ENCODE measurements around the gene SCRN2. TPM values are rescaled to one million over a fixed set of nuclear protein-coding genes. Genes with fewer than 3 reads are reported as not detected.

Gene SCRN2
- total and polyA plus RNA-seq, 2 donors: 27.4 to 41.0 TPM

- WGBS: under 1% methylated on average over 42 of the region's 42 CpGs
- DNase-seq (ENCODE audit: extremely low spot score): peak; percentile 91
- Histone ChIP-seq H3K4me3 (ENCODE audit: low read depth, low read length) (peak within 1 kb of the TSS; percentile 51), H3K4me1 (ENCODE audit: insufficient read depth) (no peaks in the 10 kb centered on the region), H3K36me3 (ENCODE audit: insufficient read depth) (peaks cover 8% of the 10 kb centered on the region), H3K27ac (ENCODE audit: low read depth) (peak within 1 kb of the TSS; percentile 43)
Measured at GRCh38 chr17:47831003-47831933, 9.8 kb downstream of the SCRN2 start, which contains the start of the genes LRRC46 and MRPL10. LRRC46 (plus strand) TSS chr17:47831670; CDS start chr17:47831990, 320 bp downstream. MRPL10 (minus strand) TSS chr17:47831541; CDS start chr17:47831511, 30 bp downstream.

DNA sequence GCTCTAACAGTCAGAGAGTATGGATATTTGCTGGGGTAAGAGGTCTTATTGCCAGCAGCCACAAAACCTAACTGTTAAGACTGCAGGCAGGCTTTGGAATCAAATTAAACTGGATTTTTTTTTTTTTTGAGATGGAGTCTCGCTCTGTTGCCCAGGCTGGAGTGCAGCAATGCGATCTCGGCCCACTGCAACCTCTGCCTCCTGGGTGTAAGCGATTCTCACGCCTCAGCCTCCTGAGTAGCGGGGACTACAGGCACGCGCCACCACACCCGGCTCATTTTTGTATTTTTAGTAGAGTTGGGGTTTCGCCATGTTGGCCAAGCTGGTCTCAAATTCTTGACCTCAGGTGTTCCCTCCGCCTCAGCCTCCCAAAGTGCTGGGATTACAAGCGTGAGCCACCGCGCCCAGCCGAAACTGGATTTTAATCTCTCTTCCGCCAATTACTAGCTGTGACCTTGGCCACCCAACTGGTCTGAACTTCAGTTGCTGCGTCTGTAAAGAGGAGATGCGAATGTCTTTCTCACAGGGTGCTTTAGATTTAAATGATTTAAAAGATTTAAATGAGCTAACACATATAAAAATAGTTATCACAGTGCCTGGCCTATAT is 10.6 kb downstream of the SCRN2 start:
- Histone ChIP-seq H3K36me3 (ENCODE audit: insufficient read depth) (peaks cover 8% of the 10 kb centered on the region), H3K27ac (ENCODE audit: low read depth) (peak overlapping the region; percentile 43), H3K4me3 (ENCODE audit: low read depth, low read length) (peak overlapping the region; percentile 51), H3K4me1 (ENCODE audit: insufficient read depth) (no peaks in the 10 kb centered on the region)
- 67% methylated on average over 18 of the region's 18 CpGs for WGBS
- DNase-seq (ENCODE audit: extremely low spot score): no peak

- Histone ChIP-seq H3K27ac (ENCODE audit: low read depth) (no peak overlapping the region), H3K36me3 (ENCODE audit: insufficient read depth) (peaks cover 8% of the 10 kb centered on the region), H3K4me3 (ENCODE audit: low read depth, low read length) (no peak overlapping the region), H3K4me1 (ENCODE audit: insufficient read depth) (no peaks in the 10 kb centered on the region)
- no peak for DNase-seq (ENCODE audit: extremely low spot score)
- 86% methylated on average over 3 of the region's 3 CpGs for WGBS
Measured at GRCh38 chr17:47829870-47830269, 11.2 kb downstream of the SCRN2 start.

DNA sequence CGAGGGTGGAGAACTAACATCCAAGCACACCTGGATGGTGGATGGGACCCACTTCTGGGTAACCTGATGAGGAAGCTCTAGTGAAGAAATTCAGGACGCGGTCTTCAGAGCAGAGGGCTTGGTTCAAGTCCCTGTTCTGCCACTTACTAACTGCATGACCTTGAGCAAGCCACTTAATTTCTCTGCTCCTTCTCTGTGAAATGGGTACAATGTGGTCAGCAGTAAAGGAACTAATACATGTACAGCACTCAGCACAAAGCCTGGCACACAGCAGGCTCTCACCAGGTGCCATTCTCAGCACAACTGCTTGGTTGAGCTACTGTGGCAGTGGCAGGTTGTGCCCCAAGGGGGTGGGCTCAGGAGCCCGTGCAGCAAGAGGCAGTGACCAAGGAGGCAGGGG is 17.6 kb downstream of the SCRN2 start:
- H3K4me1 ChIP-seq (ENCODE audit: insufficient read depth): no peaks in the 10 kb centered on the region
- DNase-seq (ENCODE audit: extremely low spot score): no peak
- peaks cover 10% of the 10 kb centered on the region for H3K36me3 ChIP-seq (ENCODE audit: insufficient read depth)
- 89% methylated on average over 4 of the region's 4 CpGs for WGBS
- H3K4me3 ChIP-seq (ENCODE audit: low read depth, low read length): no peak overlapping the region
- H3K27ac ChIP-seq (ENCODE audit: low read depth): no peak overlapping the region

- whole genome bisulfite sequencing: 91% methylated on average over 4 of the region's 4 CpGs
- DNase-seq (ENCODE audit: extremely low spot score): no peak
- Histone ChIP-seq H3K36me3 (ENCODE audit: insufficient read depth) (peaks cover 10% of the 10 kb centered on the region), H3K27ac (ENCODE audit: low read depth) (no peak overlapping the region), H3K4me3 (ENCODE audit: low read depth, low read length) (no peak overlapping the region), H3K4me1 (ENCODE audit: insufficient read depth) (no peaks in the 10 kb centered on the region)
Measured at GRCh38 chr17:47822785-47823184, 18.3 kb downstream of the SCRN2 start.

DNA sequence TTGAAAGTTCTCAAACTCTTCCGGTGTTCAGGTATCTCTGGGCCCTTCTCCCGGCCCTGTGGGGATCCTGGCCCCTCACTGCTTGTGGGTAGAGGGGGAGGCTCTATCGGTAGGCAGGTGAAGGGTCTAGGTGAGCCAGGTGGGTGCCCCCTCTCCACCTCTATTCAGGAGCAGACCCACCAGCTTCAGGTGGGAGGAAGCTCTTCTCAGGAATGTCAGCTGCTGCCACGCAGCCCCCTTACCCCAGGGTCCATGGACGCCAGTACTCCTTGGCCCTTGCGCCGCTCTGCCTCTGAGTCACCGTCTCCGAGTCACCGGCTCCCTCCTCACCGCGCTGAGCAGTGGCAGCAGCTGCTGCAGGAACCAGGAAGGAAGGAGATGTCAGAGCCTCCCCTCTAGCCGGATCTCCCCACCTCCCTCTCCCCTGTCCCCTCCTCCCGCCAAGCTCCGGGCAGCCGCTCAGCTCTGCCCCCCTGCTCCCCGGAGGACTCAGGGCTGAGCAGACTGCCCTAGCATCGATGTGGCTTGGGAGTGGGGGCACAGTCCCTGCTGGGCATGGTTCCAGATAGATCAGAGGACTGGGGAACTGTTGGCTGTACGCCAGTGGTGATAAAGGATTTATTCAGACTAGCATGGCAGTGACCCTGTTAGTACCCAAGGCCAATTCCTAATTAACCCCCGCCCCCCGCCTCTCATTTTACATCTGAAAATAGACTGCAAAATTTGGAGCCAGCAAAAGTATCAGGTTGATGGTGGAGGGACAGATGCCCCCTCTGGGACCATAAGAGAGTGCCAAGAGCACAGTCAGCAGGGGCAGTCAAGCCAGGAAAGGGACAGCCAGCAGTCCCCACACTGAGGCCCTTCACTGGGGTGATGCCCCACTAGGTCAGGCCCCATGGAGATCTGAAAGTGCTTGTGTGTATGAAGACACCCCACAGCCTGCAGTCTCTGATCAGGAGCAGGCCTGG is 19.4 kb downstream of the SCRN2 start, which contains the start of gene OSBPL7:
TSS of gene OSBPL7 (minus strand) at position 371 of the 968 bp plus-strand sequence. CDS start 1,516 bp downstream, outside the sequence.
- no peaks in the 10 kb centered on the region for H3K4me1 ChIP-seq (ENCODE audit: insufficient read depth)
- H3K27ac ChIP-seq (ENCODE audit: low read depth): peak within 1 kb of the TSS; percentile 43
- peak; percentile 69 for DNase-seq (ENCODE audit: extremely low spot score)
- H3K36me3 ChIP-seq (ENCODE audit: insufficient read depth): peaks cover 5% of the 10 kb centered on the region
- 5% methylated on average over 21 of the region's 21 CpGs for WGBS
- peak within 1 kb of the TSS; percentile 58 for H3K4me3 ChIP-seq (ENCODE audit: low read depth, low read length)

GRCh38 chr17:47821031-47821423 is 20.0 kb downstream of the SCRN2 start:
- Histone ChIP-seq H3K27ac (ENCODE audit: low read depth) (peak overlapping the region; percentile 43), H3K4me1 (ENCODE audit: insufficient read depth) (no peaks in the 10 kb centered on the region), H3K36me3 (ENCODE audit: insufficient read depth) (peaks cover 2% of the 10 kb centered on the region), H3K4me3 (ENCODE audit: low read depth, low read length) (peak overlapping the region; percentile 58)
- no peak for DNase-seq (ENCODE audit: extremely low spot score)
- WGBS: 9% methylated on average over 4 of the region's 4 CpGs

DNA sequence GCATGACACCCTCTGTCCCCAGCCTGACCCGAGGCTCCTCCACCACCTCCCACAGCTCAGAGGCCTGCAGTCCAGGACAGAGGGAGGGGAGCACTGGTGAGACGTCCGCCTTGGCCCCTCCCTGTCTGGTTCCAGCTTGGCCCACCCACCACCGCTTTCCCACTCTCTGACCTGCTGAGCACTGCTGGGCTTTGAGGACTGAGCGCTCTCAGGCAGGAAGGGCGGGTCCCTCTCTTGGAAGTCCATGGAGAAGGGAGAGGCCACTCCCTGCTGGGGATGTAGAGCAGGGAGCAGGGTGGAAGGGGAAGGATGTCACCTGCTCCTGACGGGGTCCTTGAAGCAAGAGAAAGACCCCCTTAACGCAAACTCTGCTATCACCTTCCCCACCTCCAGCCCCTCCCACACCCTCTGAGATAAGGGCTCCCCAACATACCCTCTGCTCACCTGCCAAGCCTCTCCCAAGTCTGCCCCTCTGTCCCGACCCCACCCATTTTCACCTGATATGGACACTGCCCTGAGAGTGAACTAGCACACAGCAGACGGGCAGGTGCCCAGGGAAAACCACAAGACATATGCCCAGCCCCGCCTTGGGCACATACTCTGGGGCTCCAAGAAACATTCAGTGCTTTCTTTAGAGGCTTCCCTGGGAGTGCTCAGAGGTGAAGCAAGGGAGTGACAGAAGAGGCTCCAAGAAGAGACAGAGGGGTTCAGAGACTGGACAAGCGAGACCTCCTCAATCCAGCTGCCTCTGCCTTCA is 20.9 kb downstream of the SCRN2 start:
- Histone ChIP-seq H3K4me3 (ENCODE audit: low read depth, low read length) (no peak overlapping the region), H3K36me3 (ENCODE audit: insufficient read depth) (peaks cover 2% of the 10 kb centered on the region), H3K27ac (ENCODE audit: low read depth) (no peak overlapping the region), H3K4me1 (ENCODE audit: insufficient read depth) (no peaks in the 10 kb centered on the region)
- 63% methylated on average over 12 of the region's 12 CpGs for WGBS
- no peak for DNase-seq (ENCODE audit: extremely low spot score)

DNA sequence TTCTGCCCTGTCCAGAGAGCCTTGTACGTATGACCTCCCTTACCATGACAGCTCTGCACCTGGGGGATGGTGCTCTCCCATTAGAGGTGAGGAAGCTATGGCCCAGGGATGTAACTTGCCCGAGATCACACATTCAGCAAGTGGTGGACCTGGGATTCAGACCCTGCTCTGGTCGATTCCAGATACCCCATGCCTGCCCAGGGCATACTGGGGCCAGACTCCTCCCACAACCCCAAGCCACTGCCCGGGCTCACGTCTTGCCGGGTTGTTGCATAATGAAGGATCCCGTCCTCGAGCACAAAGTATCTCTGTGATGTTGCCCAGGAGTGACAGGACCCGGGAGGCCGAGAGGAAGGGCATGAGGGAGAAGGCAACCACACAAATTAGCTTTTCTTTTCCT is 21.6 kb downstream of the SCRN2 start:
- Histone ChIP-seq H3K36me3 (ENCODE audit: insufficient read depth) (peaks cover 5% of the 10 kb centered on the region), H3K4me3 (ENCODE audit: low read depth, low read length) (no peak overlapping the region), H3K4me1 (ENCODE audit: insufficient read depth) (no peaks in the 10 kb centered on the region), H3K27ac (ENCODE audit: low read depth) (no peak overlapping the region)
- WGBS: 82% methylated on average over 10 of the region's 10 CpGs
- DNase-seq (ENCODE audit: extremely low spot score): no peak

DNA sequence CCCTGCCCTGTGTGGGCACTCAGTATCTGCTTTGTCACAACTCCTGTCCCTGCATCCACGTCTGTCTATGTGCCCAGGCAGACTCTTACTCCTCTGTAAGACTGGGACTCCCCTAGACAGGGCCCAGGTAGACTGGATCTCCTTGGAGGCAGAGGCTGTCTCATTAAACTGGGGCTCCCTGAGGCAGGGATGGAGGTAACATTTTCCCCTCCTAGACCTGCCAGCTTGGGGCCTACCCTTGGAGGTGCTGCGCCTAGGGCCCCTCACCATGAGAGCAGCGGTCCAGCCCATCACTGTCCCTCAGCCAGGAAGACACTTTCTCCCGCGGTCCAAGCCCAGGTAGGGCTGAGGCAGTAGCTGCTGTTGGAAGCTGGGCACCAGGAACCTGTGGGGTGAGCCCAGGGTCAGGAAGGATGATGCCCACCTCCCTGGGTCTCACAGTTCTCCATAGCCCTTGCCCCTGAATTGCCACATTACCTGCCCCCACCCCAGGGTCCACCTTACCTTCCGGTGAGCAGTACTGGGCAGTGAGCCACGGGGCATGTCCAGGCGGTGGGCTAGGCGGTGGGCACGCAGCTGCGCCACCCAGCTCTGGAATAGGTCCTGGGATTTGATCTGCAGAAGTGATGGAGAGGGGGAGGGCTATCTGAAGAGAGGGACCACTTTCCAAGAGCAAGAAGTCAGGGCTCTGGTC is 22.9 kb downstream of the SCRN2 start:
- Histone ChIP-seq H3K4me1 (ENCODE audit: insufficient read depth) (no peaks in the 10 kb centered on the region), H3K4me3 (ENCODE audit: low read depth, low read length) (no peak overlapping the region), H3K27ac (ENCODE audit: low read depth) (no peak overlapping the region), H3K36me3 (ENCODE audit: insufficient read depth) (peaks cover 3% of the 10 kb centered on the region)
- WGBS: 93% methylated on average over 11 of the region's 11 CpGs
- DNase-seq (ENCODE audit: extremely low spot score): no peak

DNA sequence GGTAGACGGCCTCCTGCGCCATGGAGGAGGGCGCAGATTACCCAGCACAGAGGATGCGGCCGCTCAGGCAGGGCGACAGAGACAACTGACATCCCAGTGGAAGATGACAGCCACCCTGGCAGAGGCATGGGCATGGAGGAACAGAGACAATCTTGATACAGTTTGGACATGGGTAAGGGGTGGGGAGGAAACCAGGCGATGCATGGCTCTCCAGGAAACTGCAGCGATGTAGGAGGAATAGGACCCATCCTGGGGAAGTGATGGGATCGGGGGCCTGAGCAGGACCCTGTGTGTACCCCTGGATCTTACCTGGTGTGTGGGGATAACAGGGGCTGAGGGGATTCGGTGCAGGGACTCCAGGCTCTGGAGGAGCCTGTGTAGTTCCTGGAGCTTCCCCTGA is 24.1 kb downstream of the SCRN2 start:
- H3K4me3 ChIP-seq (ENCODE audit: low read depth, low read length): no peak overlapping the region
- peaks cover 3% of the 10 kb centered on the region for H3K36me3 ChIP-seq (ENCODE audit: insufficient read depth)
- no peaks in the 10 kb centered on the region for H3K4me1 ChIP-seq (ENCODE audit: insufficient read depth)
- no peak for DNase-seq (ENCODE audit: extremely low spot score)
- no peak overlapping the region for H3K27ac ChIP-seq (ENCODE audit: low read depth)
- WGBS: 96% methylated on average over 10 of the region's 10 CpGs

DNA sequence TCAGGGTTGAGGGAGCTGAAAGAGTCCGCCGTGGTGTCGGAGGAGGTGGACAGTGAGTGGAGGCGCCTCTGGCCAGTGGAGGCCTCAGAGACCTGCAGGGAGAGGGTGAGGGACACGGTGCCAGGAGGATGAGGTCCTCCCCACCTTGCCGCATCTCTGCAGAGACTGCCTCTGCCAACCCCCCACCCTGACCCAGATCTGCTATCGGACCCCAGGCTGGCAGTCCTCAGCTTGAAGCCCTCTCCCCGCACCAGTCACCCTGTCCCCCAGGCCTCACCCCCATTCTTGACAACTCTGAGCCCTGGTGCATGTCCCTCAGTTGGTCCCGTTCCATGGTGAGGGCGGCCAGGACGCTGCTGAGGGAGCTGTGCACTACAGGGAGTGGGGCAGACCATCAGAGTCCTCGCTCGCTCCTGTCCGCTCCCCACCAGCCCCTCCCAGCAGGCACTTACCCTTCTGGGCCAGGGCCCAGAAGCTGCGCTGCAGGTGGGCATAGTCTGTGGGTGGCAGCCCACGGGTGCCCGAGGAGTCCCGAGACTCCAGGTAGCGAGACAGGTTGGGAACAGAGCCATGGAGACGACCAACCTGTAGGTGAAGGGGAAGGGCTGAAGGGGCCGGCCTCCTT is 24.9 kb downstream of the SCRN2 start:
- peaks cover 3% of the 10 kb centered on the region for H3K36me3 ChIP-seq (ENCODE audit: insufficient read depth)
- 93% methylated on average over 21 of the region's 21 CpGs for WGBS
- H3K4me3 ChIP-seq (ENCODE audit: low read depth, low read length): no peak overlapping the region
- no peaks in the 10 kb centered on the region for H3K4me1 ChIP-seq (ENCODE audit: insufficient read depth)
- H3K27ac ChIP-seq (ENCODE audit: low read depth): no peak overlapping the region
- DNase-seq (ENCODE audit: extremely low spot score): no peak

Measured in urinary bladder (tissue), 4 donors.